Epithelial cell of esophagus (primary cell): Measurements from ENCODE around the gene ACAD11.

ENCODE experiments used
- DNase-seq: peaks from one replicate; pipeline ENCODE4 v3.0.0; 2010; ENCODE audit warnings: low read depth
- H3K4me3 ChIP-seq: 2 replicates; pipeline ENCODE4 v1.5.1; 2011; ENCODE audit warnings: mild to moderate bottlenecking, low read length, control low read depth
- CTCF ChIP-seq: IDR thresholded peaks from 2 replicates; pipeline ENCODE4 v1.5.1; 2011; ENCODE audit warnings: low read depth, mild to moderate bottlenecking, low read length, control low read depth, inconsistent platforms; ENCODE audit not compliant: insufficient read depth; ENCODE audit errors: missing control alignments

The ACAD11 gene

GRCh38 chr3:132660811-132661070 lies 1.1 kb upstream of the ACAD11 start:
- no peak for TF ChIP-seq CTCF
- peak overlapping the region; percentile 81 for H3K4me3 ChIP-seq
- peak; percentile 41 for DNase-seq

GRCh38 chr3:132660052-132660810 lies 622 bp upstream of the ACAD11 start, which contains the start of gene UBA5:
Gene UBA5 (plus strand): TSS chr3:132660329. CDS start chr3:132660538, 209 bp downstream.
- peak; percentile 71 for DNase-seq
- peak within 1 kb of the TSS; percentile 81 for H3K4me3 ChIP-seq
- TF ChIP-seq CTCF, result no peak

- no peak for TF ChIP-seq CTCF
- peak overlapping the region; percentile 81 for H3K4me3 ChIP-seq
- DNase-seq, result peak; percentile 30
Observed at GRCh38 chr3:132659000-132659364, 627 bp downstream of the ACAD11 start.

GRCh38 chr3:132657869-132658747 lies 1.5 kb downstream of the ACAD11 start:
- no peak for DNase-seq
- no peak overlapping the region for H3K4me3 ChIP-seq
- TF ChIP-seq CTCF, result no peak

- no peak for TF ChIP-seq CTCF
- DNase-seq, result no peak
- H3K4me3 ChIP-seq, result no peak overlapping the region
Observed at GRCh38 chr3:132655471-132655870, 4.1 kb downstream of the ACAD11 start.

GRCh38 chr3:132654721-132655120 lies 4.9 kb downstream of the ACAD11 start:
- no peak overlapping the region for H3K4me3 ChIP-seq
- no peak for TF ChIP-seq CTCF
- DNase-seq, result no peak
